Measurements from ENCODE around the gene LIPK.
"Not testable (repeated sequence)": the region's sequence is repeated elsewhere in the genome, so short reads cannot be mapped to it uniquely, and the experiment has no call there.

Gene LIPK

GRCh38 chr10:88705958-88706357 lies at the start of gene LIPK:
TSS of gene LIPK (plus strand) at chr10:88706249. CDS start at chr10:88724544, 18,295 bp downstream.
- DNase-seq (ENCODE audit: low spot score) = no peak

GRCh38 chr10:88657901-88658300 lies 48.1 kb upstream of the LIPK start:
- no peak for DNase-seq (ENCODE audit: low spot score)

- no peak for DNase-seq (ENCODE audit: low spot score)
Measured at GRCh38 chr10:88659725-88660597, 46.1 kb upstream of the LIPK start.

GRCh38 chr10:88660598-88660884 lies 45.5 kb upstream of the LIPK start:
- DNase-seq (ENCODE audit: low spot score) = no peak

GRCh38 chr10:88661018-88661417 lies 45.0 kb upstream of the LIPK start:
- no peak for DNase-seq (ENCODE audit: low spot score)

- no peak for DNase-seq (ENCODE audit: low spot score)
Measured at GRCh38 chr10:88661577-88661976, 44.5 kb upstream of the LIPK start.

GRCh38 chr10:88663153-88663552 lies 42.9 kb upstream of the LIPK start:
- not testable (repeated sequence) for DNase-seq (ENCODE audit: low spot score)

- DNase-seq (ENCODE audit: low spot score) = no peak
Measured at GRCh38 chr10:88664142-88664541, 41.9 kb upstream of the LIPK start, which contains the start of gene LIPF. TSS of gene LIPF (plus strand) at chr10:88664442. CDS start at chr10:88667298, 2,856 bp downstream.

GRCh38 chr10:88668465-88668864 lies 37.6 kb upstream of the LIPK start:
- no peak for DNase-seq (ENCODE audit: low spot score)

GRCh38 chr10:88670497-88670896 lies 35.6 kb upstream of the LIPK start:
- DNase-seq (ENCODE audit: low spot score) = no peak

GRCh38 chr10:88672041-88672440 lies 34.0 kb upstream of the LIPK start:
- DNase-seq (ENCODE audit: low spot score) = no peak

- no peak for DNase-seq (ENCODE audit: low spot score)
Measured at GRCh38 chr10:88676283-88677060, 29.6 kb upstream of the LIPK start.

GRCh38 chr10:88680958-88681357 lies 25.1 kb upstream of the LIPK start:
- no peak for DNase-seq (ENCODE audit: low spot score)

- no peak for DNase-seq (ENCODE audit: low spot score)
Measured at GRCh38 chr10:88682491-88682890, 23.6 kb upstream of the LIPK start.

- peak; percentile 62 for DNase-seq (ENCODE audit: low spot score)
Measured at GRCh38 chr10:88687853-88688467, 18.1 kb upstream of the LIPK start.

- no peak for DNase-seq (ENCODE audit: low spot score)
Measured at GRCh38 chr10:88689366-88689765, 16.7 kb upstream of the LIPK start.

GRCh38 chr10:88693392-88694020 lies 12.5 kb upstream of the LIPK start:
- DNase-seq (ENCODE audit: low spot score) = no peak

- DNase-seq (ENCODE audit: low spot score) = peak; percentile 64
Measured at GRCh38 chr10:88702848-88703597, 3.0 kb upstream of the LIPK start.

- no peak for DNase-seq (ENCODE audit: low spot score)
Measured at GRCh38 chr10:88707429-88708155, 1.5 kb downstream of the LIPK start.

- not testable (repeated sequence) for DNase-seq (ENCODE audit: low spot score)
Measured at GRCh38 chr10:88709361-88709760, 3.3 kb downstream of the LIPK start.

GRCh38 chr10:88715517-88715916 lies 9.5 kb downstream of the LIPK start:
- no peak for DNase-seq (ENCODE audit: low spot score)

All from iPS-NIHi11 (cell line).